Type B pancreatic cell (in vitro differentiated cells): ENCODE data around the gene ANTXR2. TPM values are rescaled to one million over a fixed set of nuclear protein-coding genes. Genes with fewer than 3 reads are reported as not detected.
"Not testable (repeated sequence)": the region's sequence is repeated elsewhere in the genome, so short reads cannot be mapped to it uniquely, and the experiment has no call there.

Experiments used
- DNase-seq: peaks from one replicate; pipeline ENCODE4 v3.0.0; 2021; ENCODE audit warnings: mixed read lengths; ENCODE audit not compliant: unreplicated experiment; ENCODE audit errors: extremely low spot score
- H3K27ac Mint-ChIP-seq: 2 replicates; pipeline ENCODE4 v1.8.0; 2021; ENCODE audit warnings: mild to moderate bottlenecking, mixed read lengths
- H3K27me3 Mint-ChIP-seq: 2 replicates; pipeline ENCODE4 v1.8.0; 2021; ENCODE audit warnings: mixed read lengths
- H3K36me3 Mint-ChIP-seq: 2 replicates; pipeline ENCODE4 v1.8.0; 2021; ENCODE audit warnings: mixed read lengths
- H3K4me1 Mint-ChIP-seq: one replicate; pipeline ENCODE4 v1.8.0; 2021; ENCODE audit warnings: mixed read lengths; ENCODE audit not compliant: unreplicated experiment
- H3K4me3 Mint-ChIP-seq: 2 replicates; pipeline ENCODE4 v1.8.0; 2021; ENCODE audit warnings: mild to moderate bottlenecking, mixed read lengths
- H3K9me3 Mint-ChIP-seq: 2 replicates; pipeline ENCODE4 v1.8.0; 2021; ENCODE audit warnings: mixed read lengths
- total RNA-seq: library from RNA; stranded (reverse); gene quantifications from 2 replicates; pipeline ENCODE4 v1.2.1, GENCODE V29; 2021; ENCODE audit warnings: low replicate concordance
- TF ChIP-seq, protein P1 (sequence below): fragments of 200-600 bp; sonication (generic); conservative IDR thresholded peaks from 2 replicates; pipeline ENCODE4 v1.5.0; 2021; ENCODE audit warnings: antibody characterized with exemption, mild to moderate bottlenecking

The ANTXR2 gene
- total RNA-seq, 1 donor from 2014 or later: 30.4 TPM

DNA sequence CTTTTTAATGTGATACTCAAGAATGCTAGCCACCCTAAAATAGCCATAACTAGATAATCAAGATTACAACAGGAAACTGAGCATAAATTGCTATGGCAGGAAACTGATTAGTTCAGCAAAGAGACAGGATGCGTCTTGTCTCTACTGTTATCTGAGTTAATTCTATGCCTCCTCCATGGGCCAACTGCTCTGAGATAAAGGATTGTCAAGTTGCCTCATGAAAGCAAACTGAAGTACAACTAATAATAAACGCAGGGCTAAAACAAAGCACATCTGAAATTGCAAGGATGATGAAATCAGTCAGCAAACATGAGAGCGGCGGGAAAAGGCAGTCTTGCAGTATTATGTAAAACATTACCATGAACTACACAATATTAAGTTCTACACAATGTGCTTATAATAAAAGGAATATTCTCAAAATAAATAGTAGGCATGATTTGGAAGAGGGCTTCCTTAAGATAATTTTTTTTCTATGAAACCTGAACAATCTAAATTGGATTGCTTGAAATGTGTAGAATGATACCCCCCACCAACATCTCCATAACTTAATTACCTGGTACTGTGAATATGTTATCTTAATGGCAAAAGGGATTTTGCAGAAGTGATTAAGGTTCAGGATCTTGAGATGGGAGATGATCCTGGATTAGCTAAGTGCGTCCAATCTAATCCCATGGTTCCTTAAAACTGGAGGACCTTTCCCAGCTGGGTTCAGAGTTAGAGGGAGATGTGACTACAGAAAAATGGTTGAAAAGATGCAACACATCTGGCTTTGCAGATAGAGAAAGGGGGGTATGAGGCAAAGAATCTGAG is 65.9 kb downstream of the ANTXR2 start:
- TF ChIP-seq, protein P1, sequence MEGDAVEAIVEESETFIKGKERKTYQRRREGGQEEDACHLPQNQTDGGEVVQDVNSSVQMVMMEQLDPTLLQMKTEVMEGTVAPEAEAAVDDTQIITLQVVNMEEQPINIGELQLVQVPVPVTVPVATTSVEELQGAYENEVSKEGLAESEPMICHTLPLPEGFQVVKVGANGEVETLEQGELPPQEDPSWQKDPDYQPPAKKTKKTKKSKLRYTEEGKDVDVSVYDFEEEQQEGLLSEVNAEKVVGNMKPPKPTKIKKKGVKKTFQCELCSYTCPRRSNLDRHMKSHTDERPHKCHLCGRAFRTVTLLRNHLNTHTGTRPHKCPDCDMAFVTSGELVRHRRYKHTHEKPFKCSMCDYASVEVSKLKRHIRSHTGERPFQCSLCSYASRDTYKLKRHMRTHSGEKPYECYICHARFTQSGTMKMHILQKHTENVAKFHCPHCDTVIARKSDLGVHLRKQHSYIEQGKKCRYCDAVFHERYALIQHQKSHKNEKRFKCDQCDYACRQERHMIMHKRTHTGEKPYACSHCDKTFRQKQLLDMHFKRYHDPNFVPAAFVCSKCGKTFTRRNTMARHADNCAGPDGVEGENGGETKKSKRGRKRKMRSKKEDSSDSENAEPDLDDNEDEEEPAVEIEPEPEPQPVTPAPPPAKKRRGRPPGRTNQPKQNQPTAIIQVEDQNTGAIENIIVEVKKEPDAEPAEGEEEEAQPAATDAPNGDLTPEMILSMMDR: no peak
- DNase-seq: no peak
- Mint-ChIP-seq H3K4me1 (peaks cover 7% of the 10 kb centered on the region), H3K27me3 (no peaks in the 10 kb centered on the region), H3K27ac (no peak overlapping the region), H3K36me3 (peaks cover 21% of the 10 kb centered on the region), H3K9me3 (peaks cover 6% of the 10 kb centered on the region), H3K4me3 (no peak overlapping the region)

GRCh38 chr4:80005863-80006262 is 67.2 kb downstream of the ANTXR2 start:
- DNase-seq: no peak
- Mint-ChIP-seq H3K36me3 (peaks cover 21% of the 10 kb centered on the region), H3K9me3 (peaks cover 6% of the 10 kb centered on the region), H3K27ac (no peak overlapping the region), H3K27me3 (no peaks in the 10 kb centered on the region), H3K4me1 (no peaks in the 10 kb centered on the region), H3K4me3 (no peak overlapping the region)
- TF ChIP-seq, protein P1: no peak

GRCh38 chr4:80004319-80004718 is 68.7 kb downstream of the ANTXR2 start:
- TF ChIP-seq, protein P1: no peak
- no peak overlapping the region for H3K4me3 Mint-ChIP-seq
- peaks cover 6% of the 10 kb centered on the region for H3K9me3 Mint-ChIP-seq
- H3K36me3 Mint-ChIP-seq: peaks cover 17% of the 10 kb centered on the region
- no peak overlapping the region for H3K27ac Mint-ChIP-seq
- no peaks in the 10 kb centered on the region for H3K4me1 Mint-ChIP-seq
- no peaks in the 10 kb centered on the region for H3K27me3 Mint-ChIP-seq
- DNase-seq: no peak

GRCh38 chr4:80002559-80002958 is 70.5 kb downstream of the ANTXR2 start:
- H3K4me1 Mint-ChIP-seq, H3K4me3 Mint-ChIP-seq, DNase-seq, H3K27ac Mint-ChIP-seq, H3K9me3 Mint-ChIP-seq, H3K27me3 Mint-ChIP-seq: not testable (repeated sequence)
- H3K36me3 Mint-ChIP-seq: peaks cover 17% of the 10 kb centered on the region

- not testable (repeated sequence) for H3K36me3 Mint-ChIP-seq, H3K27ac Mint-ChIP-seq, DNase-seq, H3K4me1 Mint-ChIP-seq, H3K27me3 Mint-ChIP-seq, H3K9me3 Mint-ChIP-seq, H3K4me3 Mint-ChIP-seq
These were observed 74.0 kb downstream of the ANTXR2 start for GRCh38 chr4:79999048-79999447.

DNA sequence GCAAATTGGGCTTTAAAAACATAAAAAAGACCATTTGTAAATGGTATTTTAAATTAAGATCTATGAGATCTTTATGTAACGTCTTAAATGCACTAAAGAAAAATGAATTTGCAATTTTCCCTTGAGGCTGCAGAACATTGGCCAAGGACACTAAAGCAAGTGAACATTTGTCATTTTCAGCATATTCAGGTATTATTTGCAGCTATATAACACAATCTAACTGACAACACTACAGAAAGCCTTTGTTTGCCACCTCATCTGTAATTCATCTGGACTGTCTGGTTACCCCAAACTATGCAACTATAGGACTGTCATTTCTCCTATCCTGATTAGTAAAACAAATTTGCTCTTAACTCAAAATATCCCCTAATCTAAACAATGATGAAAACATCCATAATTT is 74.8 kb downstream of the ANTXR2 start:
- DNase-seq: no peak
- Mint-ChIP-seq H3K27me3 (no peaks in the 10 kb centered on the region), H3K36me3 (no peaks in the 10 kb centered on the region), H3K4me3 (no peak overlapping the region), H3K9me3 (no peaks in the 10 kb centered on the region), H3K4me1 (no peaks in the 10 kb centered on the region), H3K27ac (no peak overlapping the region)
- TF ChIP-seq, protein P1: no peak
